PFSK-1 (cell line): ENCODE results near the gene CERS6.

Experiments used
- FOXP2 ChIP-seq: optimal IDR thresholded peaks from 2 replicates; pipeline ENCODE3; 2011; ENCODE audit warnings: borderline replicate concordance, control low read depth, inconsistent platforms; ENCODE audit not compliant: insufficient read depth; ENCODE audit errors: extremely low read length, extremely low read depth
- POLR2AphosphoS5 ChIP-seq: IDR thresholded peaks from 2 replicates; pipeline ENCODE4 v1.6.1; 2012; ENCODE audit warnings: low read depth, mild to moderate bottlenecking, control low read depth, low read length, moderate library complexity
- REST ChIP-seq, 2 experiments: IDR thresholded peaks; 2 replicates each; pipeline versions ENCODE4 v1.6.1 to v1.8.0; 2011 to 2012; ENCODE audit warnings: low read depth in 2 of 2, low read length in 2 of 2, control low read depth in 1 of 2, inconsistent platforms in 1 of 2, mild to moderate bottlenecking in 1 of 2, moderate library complexity in 1 of 2; ENCODE audit not compliant: insufficient read depth in 1 of 2
- SIN3A ChIP-seq: IDR thresholded peaks from 2 replicates; pipeline ENCODE4 v1.6.1; 2012; ENCODE audit warnings: mild to moderate bottlenecking, low read length, moderate library complexity, borderline replicate concordance; ENCODE audit not compliant: insufficient read depth
- TAF1 ChIP-seq: IDR thresholded peaks from 2 replicates; pipeline ENCODE4 v1.6.1; 2012; ENCODE audit warnings: low read length, control low read depth, borderline replicate concordance; ENCODE audit not compliant: insufficient read depth

Gene CERS6

DNA sequence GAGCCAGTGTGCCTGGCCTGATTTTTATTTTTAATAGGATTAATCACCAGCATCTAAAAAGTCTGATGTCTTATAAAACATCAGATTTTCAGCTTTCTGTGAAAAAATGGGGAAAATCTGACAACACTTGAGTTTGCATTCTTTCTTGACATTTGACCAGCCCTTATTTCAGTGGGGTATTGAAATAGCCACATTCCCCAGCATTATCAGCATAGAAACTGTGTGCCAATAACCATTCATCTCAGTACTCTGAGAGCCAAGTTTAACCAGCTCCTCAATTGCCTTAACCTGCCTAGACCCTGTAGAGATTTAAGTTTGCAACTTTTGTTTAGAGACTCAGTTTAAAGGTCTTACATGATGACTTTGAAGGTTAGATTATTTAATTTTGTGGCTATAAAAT is 155.0 kb downstream of the CERS6 start:
- TF ChIP-seq FOXP2 (no peak), REST (IDR thresholded peaks at IDR 0.05; ENCODE audit: insufficient read depth in 1 of 2, low read depth in 2 of 2, low read length in 2 of 2) (no peak), TAF1 (no peak), SIN3A (no peak), POLR2AphosphoS5 (no peak)

DNA sequence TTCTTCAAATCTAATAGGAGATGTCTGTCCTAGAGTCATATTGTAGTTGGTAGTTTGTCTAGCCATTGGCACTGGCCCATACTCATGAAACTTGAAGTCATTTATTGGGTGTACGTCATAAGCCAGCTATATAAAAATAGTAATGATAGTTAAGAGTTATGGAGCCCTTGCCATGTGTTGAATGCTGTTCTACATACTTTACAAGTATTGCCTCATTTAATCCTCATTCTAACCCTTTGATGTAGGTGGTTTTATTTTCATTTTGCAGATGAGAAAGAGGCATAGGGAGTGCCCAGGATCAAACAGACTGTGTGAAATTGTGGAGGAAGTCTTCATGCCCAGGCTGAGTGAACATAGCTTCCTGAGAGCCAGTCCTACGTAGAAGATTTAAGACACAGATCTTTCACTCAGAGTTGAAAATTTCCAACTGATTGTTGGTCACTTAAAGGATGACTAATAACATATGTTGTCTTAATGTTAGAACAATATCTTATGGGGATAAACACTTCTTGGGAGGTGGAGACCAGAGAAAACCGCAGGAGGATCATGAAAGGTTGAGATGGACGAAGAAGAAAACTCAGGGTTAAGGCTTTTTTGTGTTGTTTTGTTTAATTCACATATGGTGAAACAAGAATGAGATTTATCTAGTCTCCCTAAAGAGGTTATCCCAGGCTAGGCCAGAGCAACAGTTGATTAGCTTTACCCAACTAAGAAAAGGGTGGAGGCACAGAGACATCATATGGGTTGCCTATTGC is 156.0 kb downstream of the CERS6 start:
- TF ChIP-seq TAF1 (no peak), SIN3A (no peak), FOXP2 (no peak), REST (IDR thresholded peaks at IDR 0.05; ENCODE audit: insufficient read depth in 1 of 2, low read depth in 2 of 2, low read length in 2 of 2) (no peak)

GRCh38 chr2:168612719-168613118 is 156.6 kb downstream of the CERS6 start:
- no peak for TF ChIP-seq TAF1
- no peak for TF ChIP-seq POLR2AphosphoS5
- no peak for TF ChIP-seq REST (IDR thresholded peaks at IDR 0.05; ENCODE audit: insufficient read depth in 1 of 2, low read depth in 2 of 2, low read length in 2 of 2)
- no peak for TF ChIP-seq SIN3A
- no peak for TF ChIP-seq FOXP2

DNA sequence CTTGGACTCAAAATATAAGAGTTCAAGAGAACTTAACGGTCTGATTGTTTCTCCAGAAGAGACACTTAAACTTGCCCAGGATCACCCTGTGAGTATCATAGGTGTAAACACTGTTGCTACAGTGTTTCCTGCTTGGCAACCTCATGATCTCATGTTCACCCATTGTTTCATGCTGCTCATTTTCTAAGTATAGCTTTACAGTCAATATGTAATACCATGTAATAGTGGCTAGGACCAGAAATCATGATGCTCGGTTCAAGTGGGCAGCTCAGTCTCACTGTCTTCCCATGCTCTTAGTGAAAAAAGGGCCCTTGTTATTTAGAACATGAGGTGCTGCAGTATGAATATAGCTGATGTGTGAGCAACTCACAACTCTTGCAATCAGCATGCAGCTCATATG is 157.5 kb downstream of the CERS6 start:
- TF ChIP-seq REST (IDR thresholded peaks at IDR 0.05; ENCODE audit: insufficient read depth in 1 of 2, low read depth in 2 of 2, low read length in 2 of 2) (no peak), POLR2AphosphoS5 (no peak), FOXP2 (no peak), TAF1 (no peak), SIN3A (no peak)
